Neutrophil (primary cell): ENCODE data around the gene LMF1.
"Not testable (repeated sequence)": the region's sequence is repeated elsewhere in the genome, so short reads cannot be mapped to it uniquely, and the experiment has no call there.

Source experiments
- H3K27ac ChIP-seq: fragments of 200-600 bp; sonication (generic); 2 replicates; pipeline ENCODE4 v1.5.1; 2016; ENCODE audit warnings: mild to moderate bottlenecking, moderate library complexity
- H3K27me3 ChIP-seq: fragments of 200-600 bp; sonication (generic); 2 replicates; pipeline ENCODE4 v1.6.0; 2016; ENCODE audit warnings: mild to moderate bottlenecking
- H3K36me3 ChIP-seq: fragments of 200-600 bp; sonication (generic); 2 replicates; pipeline ENCODE4 v1.5.1; 2017
- H3K4me1 ChIP-seq, 2 experiments: fragments of 200-600 bp in 1 of 2; sonication (generic) in 1 of 2; 1 replicate in 1 of 2; 2 replicates in 1 of 2; pipeline versions ENCODE4 v1.5.1 to v1.6.1; 2013 to 2016; ENCODE audit warnings: low read depth in 1 of 2, low read length in 1 of 2, mild to moderate bottlenecking in 1 of 2, moderate library complexity in 1 of 2; ENCODE audit not compliant: control insufficient read depth in 1 of 2, insufficient read depth in 1 of 2
- H3K4me3 ChIP-seq, 2 experiments: fragments of 200-600 bp in 1 of 2; sonication (generic) in 1 of 2; 1 replicate in 1 of 2; 2 replicates in 1 of 2; pipeline ENCODE4 v1.5.1; 2013 to 2016; ENCODE audit warnings: low read depth in 1 of 2, low read length in 1 of 2, mild to moderate bottlenecking in 1 of 2, moderate library complexity in 1 of 2
- H3K9me3 ChIP-seq: fragments of 200-600 bp; sonication (generic); 2 replicates; pipeline ENCODE4 v1.5.1; 2016
- TF ChIP-seq, protein P1 (sequence below): fragments of 200-600 bp; sonication (generic); IDR thresholded peaks from 2 replicates; pipeline ENCODE4 v1.5.1; 2016; ENCODE audit warnings: antibody characterized with exemption

LMF1 gene

GRCh38 chr16:822174-822908 is 148.4 kb downstream of the LMF1 start:
- TF ChIP-seq, protein P1, sequence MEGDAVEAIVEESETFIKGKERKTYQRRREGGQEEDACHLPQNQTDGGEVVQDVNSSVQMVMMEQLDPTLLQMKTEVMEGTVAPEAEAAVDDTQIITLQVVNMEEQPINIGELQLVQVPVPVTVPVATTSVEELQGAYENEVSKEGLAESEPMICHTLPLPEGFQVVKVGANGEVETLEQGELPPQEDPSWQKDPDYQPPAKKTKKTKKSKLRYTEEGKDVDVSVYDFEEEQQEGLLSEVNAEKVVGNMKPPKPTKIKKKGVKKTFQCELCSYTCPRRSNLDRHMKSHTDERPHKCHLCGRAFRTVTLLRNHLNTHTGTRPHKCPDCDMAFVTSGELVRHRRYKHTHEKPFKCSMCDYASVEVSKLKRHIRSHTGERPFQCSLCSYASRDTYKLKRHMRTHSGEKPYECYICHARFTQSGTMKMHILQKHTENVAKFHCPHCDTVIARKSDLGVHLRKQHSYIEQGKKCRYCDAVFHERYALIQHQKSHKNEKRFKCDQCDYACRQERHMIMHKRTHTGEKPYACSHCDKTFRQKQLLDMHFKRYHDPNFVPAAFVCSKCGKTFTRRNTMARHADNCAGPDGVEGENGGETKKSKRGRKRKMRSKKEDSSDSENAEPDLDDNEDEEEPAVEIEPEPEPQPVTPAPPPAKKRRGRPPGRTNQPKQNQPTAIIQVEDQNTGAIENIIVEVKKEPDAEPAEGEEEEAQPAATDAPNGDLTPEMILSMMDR: no peak
- Histone ChIP-seq H3K27me3 (peaks cover 51% of the 10 kb centered on the region), H3K9me3 (no peaks in the 10 kb centered on the region), H3K36me3 (no peaks in the 10 kb centered on the region), H3K4me3 (no peak overlapping the region), H3K4me1 (no peaks in the 10 kb centered on the region), H3K27ac (no peak overlapping the region)

DNA sequence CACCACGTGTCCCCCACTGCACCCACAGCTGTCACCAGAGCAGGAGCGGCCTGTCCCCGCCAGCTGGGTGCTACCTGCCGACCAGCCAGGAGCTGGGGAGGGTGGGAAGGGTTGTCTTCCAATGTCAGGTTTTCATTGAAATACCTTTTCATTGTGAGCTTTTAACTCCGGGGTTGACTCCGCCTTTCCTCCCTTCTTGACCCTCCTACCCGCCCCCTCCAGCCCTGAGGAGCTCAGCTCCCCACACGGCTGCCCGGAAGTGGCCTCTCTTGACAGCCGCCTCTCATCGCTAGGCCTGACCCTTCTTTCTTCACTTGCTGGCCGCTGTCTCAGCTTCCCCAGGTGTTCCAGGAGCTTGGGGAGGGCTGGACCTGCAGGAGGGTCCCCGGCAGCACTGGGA is 149.0 kb downstream of the LMF1 start:
- TF ChIP-seq, protein P1: no peak
- Histone ChIP-seq H3K27me3 (peaks cover 57% of the 10 kb centered on the region), H3K4me1 (no peaks in the 10 kb centered on the region), H3K27ac (no peak overlapping the region), H3K9me3 (no peaks in the 10 kb centered on the region), H3K36me3 (no peaks in the 10 kb centered on the region), H3K4me3 (no peak overlapping the region)

DNA sequence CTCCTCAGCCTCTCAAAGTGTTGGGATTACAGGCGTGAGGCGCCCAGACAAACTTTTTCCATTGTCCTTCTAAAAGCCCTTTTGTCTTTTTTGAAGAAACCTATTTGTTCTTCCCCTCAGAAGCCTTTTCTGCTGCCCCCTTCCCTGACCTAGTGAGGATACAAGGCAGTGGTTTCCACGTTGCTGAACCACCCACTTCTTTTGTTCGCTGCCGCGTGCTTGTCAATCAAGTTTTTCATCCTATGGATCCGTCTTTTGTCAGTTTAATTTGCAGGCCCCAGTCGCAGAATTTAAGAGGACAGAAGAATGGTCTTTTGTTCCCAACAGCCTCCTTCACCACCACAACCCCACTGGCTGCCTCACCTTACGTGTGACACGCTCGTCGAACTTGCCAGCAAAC is 150.0 kb downstream of the LMF1 start:
- Histone ChIP-seq H3K9me3 (no peaks in the 10 kb centered on the region), H3K36me3 (no peaks in the 10 kb centered on the region), H3K27ac (no peak overlapping the region), H3K4me1 (no peaks in the 10 kb centered on the region), H3K4me3 (no peak overlapping the region), H3K27me3 (peaks cover 67% of the 10 kb centered on the region)
- TF ChIP-seq, protein P1: no peak

- H3K27ac ChIP-seq, H3K9me3 ChIP-seq, H3K4me1 ChIP-seq, H3K36me3 ChIP-seq, H3K4me3 ChIP-seq: not testable (repeated sequence)
- H3K27me3 ChIP-seq: peaks cover 69% of the 10 kb centered on the region
These were observed 150.8 kb downstream of the LMF1 start for GRCh38 chr16:820044-820408.

GRCh38 chr16:819336-820043 is 151.3 kb downstream of the LMF1 start:
- TF ChIP-seq, protein P1: no peak
- peaks cover 73% of the 10 kb centered on the region for H3K27me3 ChIP-seq
- H3K36me3 ChIP-seq: no peaks in the 10 kb centered on the region
- no peaks in the 10 kb centered on the region for H3K4me1 ChIP-seq
- H3K4me3 ChIP-seq: no peak overlapping the region
- H3K27ac ChIP-seq: no peak overlapping the region
- H3K9me3 ChIP-seq: no peaks in the 10 kb centered on the region

DNA sequence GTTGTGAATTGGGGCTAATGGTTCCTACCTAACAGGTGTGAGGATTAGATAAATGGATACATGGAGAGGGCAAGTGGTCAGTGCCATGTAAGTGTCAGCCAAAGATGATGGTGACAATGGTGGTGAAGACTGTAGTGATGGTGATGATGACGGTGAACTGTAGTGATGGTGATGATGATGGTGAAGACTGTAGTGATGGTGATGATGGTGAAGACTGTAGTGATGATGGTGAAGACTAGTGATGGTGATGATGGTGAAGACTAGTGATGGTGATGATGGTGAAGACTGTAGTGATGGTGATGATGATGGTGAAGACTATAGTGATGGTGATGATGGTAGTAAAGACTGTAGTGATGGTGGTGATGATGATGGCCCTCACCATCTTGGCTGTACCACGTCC is 152.2 kb downstream of the LMF1 start:
- TF ChIP-seq, protein P1: no peak
- H3K4me3 ChIP-seq: no peak overlapping the region
- H3K4me1 ChIP-seq: no peaks in the 10 kb centered on the region
- peaks cover 82% of the 10 kb centered on the region for H3K27me3 ChIP-seq
- H3K36me3 ChIP-seq: no peaks in the 10 kb centered on the region
- H3K9me3 ChIP-seq: no peaks in the 10 kb centered on the region
- no peak overlapping the region for H3K27ac ChIP-seq
